Measurements from ENCODE around the gene TRAF2.
"Not testable (repeated sequence)": the region's sequence is repeated elsewhere in the genome, so short reads cannot be mapped to it uniquely, and the experiment has no call there.

The TRAF2 gene

GRCh38 chr9:136885950-136886578 is at the start of gene TRAF2:
TSS of gene TRAF2 (plus strand) at chr9:136886516. CDS start at chr9:136898741, 12,225 bp downstream.
- FAIRE-seq: no peak
- DNase-seq (ENCODE audit: low spot score): peak; percentile 97

- DNase-seq (ENCODE audit: low spot score): no peak
- FAIRE-seq: no peak
Observed at GRCh38 chr9:136837146-136837855, 49.0 kb upstream of the TRAF2 start.

- DNase-seq (ENCODE audit: low spot score); FAIRE-seq: not testable (repeated sequence)
Observed at GRCh38 chr9:136837856-136838277, 48.4 kb upstream of the TRAF2 start.

- DNase-seq (ENCODE audit: low spot score) (no peak), FAIRE-seq (no peak)
Observed at GRCh38 chr9:136838314-136839228, 47.7 kb upstream of the TRAF2 start.

- no peak for FAIRE-seq
Observed at GRCh38 chr9:136839229-136840139, 46.8 kb upstream of the TRAF2 start.

GRCh38 chr9:136840140-136840876 is 46.0 kb upstream of the TRAF2 start:
- DNase-seq (ENCODE audit: low spot score) (no peak), FAIRE-seq (no peak)

More at GRCh38 chr9:136839229-136840139, 46.8 kb upstream of the TRAF2 start:
- DNase-seq (ENCODE audit: low spot score): no peak

GRCh38 chr9:136840877-136841645 is 45.3 kb upstream of the TRAF2 start:
- DNase-seq (ENCODE audit: low spot score) (peak; percentile 84), FAIRE-seq (peak; percentile 69)

- FAIRE-seq: not testable (repeated sequence)
- peak; percentile 22 for DNase-seq (ENCODE audit: low spot score)
Observed at GRCh38 chr9:136841646-136842379, 44.5 kb upstream of the TRAF2 start.

- FAIRE-seq: peak; percentile 25
- DNase-seq (ENCODE audit: low spot score): peak; percentile 66
Observed at GRCh38 chr9:136842380-136842948, 43.9 kb upstream of the TRAF2 start, which contains the start of gene AJM1. TSS of gene AJM1 (plus strand) at chr9:136842478. CDS start at chr9:136844415, 1,937 bp downstream.

- DNase-seq (ENCODE audit: low spot score); FAIRE-seq: not testable (repeated sequence)
Observed at GRCh38 chr9:136843159-136843800, 43.0 kb upstream of the TRAF2 start.

GRCh38 chr9:136843801-136844740 is 42.2 kb upstream of the TRAF2 start:
- FAIRE-seq; DNase-seq (ENCODE audit: low spot score): not testable (repeated sequence)

- FAIRE-seq (no peak), DNase-seq (ENCODE audit: low spot score) (no peak)
Observed at GRCh38 chr9:136844761-136845464, 41.4 kb upstream of the TRAF2 start.

- FAIRE-seq (no peak), DNase-seq (ENCODE audit: low spot score) (no peak)
Observed at GRCh38 chr9:136845465-136846260, 40.7 kb upstream of the TRAF2 start.

GRCh38 chr9:136846376-136847087 is 39.8 kb upstream of the TRAF2 start:
- FAIRE-seq (no peak), DNase-seq (ENCODE audit: low spot score) (no peak)

All from RCC 7860 (cell line).